H1 (cell line): ENCODE results near the gene ZBTB16. TPM values are rescaled to one million over a fixed set of nuclear protein-coding genes. Genes with fewer than 3 reads are reported as not detected.

Source experiments
- RAD21 ChIP-seq, 2 experiments: IDR thresholded peaks in 1 of 2; conservative IDR thresholded peaks in 1 of 2; 2 replicates each; pipeline ENCODE4 v1.6.1; 2011; ENCODE audit warnings: low read depth in 2 of 2, low read length in 2 of 2, improper control_type of control experiment in 1 of 2, inconsistent platforms in 1 of 2, mild to moderate bottlenecking in 1 of 2, moderate library complexity in 1 of 2
- polyA plus RNA-seq, 7 experiments: library from polyadenylated mRNA; depleted of rRNA in 3 of 7; stranded (reverse) in 5 of 7; unstranded in 2 of 7; fragments of >200 nt in 5 of 7; fragments of 200-250 nt in 2 of 7; gene quantifications; 1 replicate in 5 of 7; 2 replicates in 1 of 7; 4 replicates in 1 of 7; pipeline versions ENCODE4 v1.2.1 to v1.2.3, GENCODE V29; 2011 to 2013; ENCODE audit warnings: missing spikeins in 2 of 7, mixed read lengths in 2 of 7
- total RNA-seq: library from RNA; stranded (reverse); fragmentation: NEBNext Ultra II Directional; extraction: Animal tissue kit (Norgen Biotek cat#: 25700); gene quantifications from 2 replicates; pipeline ENCODE4 v1.2.1, GENCODE V29; 2021

Gene ZBTB16
- total and polyA plus RNA-seq, 2 of the 8 experiments (the other 6 are each of a cell fraction or from before 2014, with no cell fraction given), result 0.12 to 0.61 TPM

- no peak for TF ChIP-seq RAD21 (IDR thresholded peaks at IDR 0.05 in 1 of 2, conservative IDR thresholded peaks at IDR 0.05 in 1 of 2; ENCODE audit: low read depth in 2 of 2, low read length in 2 of 2)
- TF ChIP-seq, all 59 proteins: peak for 0
Observed at GRCh38 chr11:114121138-114121537, 61.6 kb downstream of the ZBTB16 start (continued).
